Stimulated activated CD4-positive, alpha-beta T cell treated with anti-CD3 and anti-CD28 coated beads, Interleukin-2, amount 100 ng/mL, for 24 hours (primary cell): ENCODE measurements around the gene VWA5B2.
"Not testable (repeated sequence)": the region's sequence is repeated elsewhere in the genome, so short reads cannot be mapped to it uniquely, and the experiment has no call there.

ENCODE experiments used
- DNase-seq, 2 donors: peaks; one replicate each; pipeline ENCODE4 v3.0.0-alpha.2; 2020

VWA5B2 gene

GRCh38 chr3:184248454-184249411 lies 19.3 kb downstream of the VWA5B2 start, which contains the start of gene ALG3:
TSS of gene ALG3 (minus strand) at chr3:184248962. CDS start at chr3:184248940, 22 bp downstream.
- DNase-seq: peak; percentile 90 to 91

GRCh38 chr3:184249412-184250166 lies 20.2 kb downstream of the VWA5B2 start, which contains the start of gene EEF1AKMT4:
TSS of gene EEF1AKMT4 (plus strand) at chr3:184249672. CDS start at chr3:184249695, 23 bp downstream.
- peak; percentile 96 for DNase-seq

GRCh38 chr3:184250167-184250828 lies 20.9 kb downstream of the VWA5B2 start:
- DNase-seq: peak; percentile 94 to 95

- no peak for DNase-seq
Measured at GRCh38 chr3:184255291-184256039, 26.1 kb downstream of the VWA5B2 start.

- DNase-seq: no peak
Measured at GRCh38 chr3:184257083-184257915, 27.9 kb downstream of the VWA5B2 start.

DNA sequence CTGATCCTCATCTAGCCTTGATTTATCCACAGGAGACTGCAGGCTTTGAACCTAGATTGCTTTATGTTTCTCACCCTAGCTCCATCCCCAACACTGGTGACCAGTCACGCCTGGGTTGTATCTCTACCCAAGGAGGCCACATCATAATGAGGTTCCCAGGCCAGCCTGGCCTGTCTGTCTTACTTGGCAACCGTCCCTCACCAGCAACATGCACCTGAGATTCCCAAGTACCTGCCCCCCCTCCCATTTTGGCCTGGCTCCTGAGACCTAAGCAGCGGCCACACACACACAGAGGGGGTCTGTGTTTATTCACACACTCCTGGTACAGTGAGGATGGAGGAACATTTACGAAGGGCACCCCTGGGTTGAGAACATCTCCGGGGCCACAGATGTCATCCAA lies 29.5 kb downstream of the VWA5B2 start:
- no peak for DNase-seq

DNA sequence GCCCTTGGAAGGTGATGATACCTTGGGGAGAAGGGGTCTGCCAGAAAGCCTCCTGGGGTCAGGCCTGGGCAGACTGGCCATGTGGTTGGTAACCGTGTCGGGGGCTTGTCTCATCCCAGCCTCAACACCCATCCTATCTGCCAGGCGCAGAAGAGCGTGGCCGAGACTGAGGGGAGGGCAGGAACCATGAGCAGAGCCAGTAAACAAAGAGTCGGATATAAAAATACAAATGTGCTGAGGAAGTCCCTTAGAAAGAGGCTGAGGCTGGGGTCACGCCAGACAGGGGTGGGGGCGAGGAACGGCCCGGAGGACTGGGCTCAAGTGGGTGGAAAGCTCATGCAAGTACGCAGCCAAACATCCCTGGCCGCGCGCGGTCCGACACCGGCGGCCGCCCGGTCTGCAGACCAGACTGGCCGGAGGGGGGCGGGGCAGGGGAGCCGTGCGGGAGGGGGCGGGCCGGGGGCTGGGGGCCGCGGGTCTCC lies 30.1 kb downstream of the VWA5B2 start:
- DNase-seq: no peak

DNA sequence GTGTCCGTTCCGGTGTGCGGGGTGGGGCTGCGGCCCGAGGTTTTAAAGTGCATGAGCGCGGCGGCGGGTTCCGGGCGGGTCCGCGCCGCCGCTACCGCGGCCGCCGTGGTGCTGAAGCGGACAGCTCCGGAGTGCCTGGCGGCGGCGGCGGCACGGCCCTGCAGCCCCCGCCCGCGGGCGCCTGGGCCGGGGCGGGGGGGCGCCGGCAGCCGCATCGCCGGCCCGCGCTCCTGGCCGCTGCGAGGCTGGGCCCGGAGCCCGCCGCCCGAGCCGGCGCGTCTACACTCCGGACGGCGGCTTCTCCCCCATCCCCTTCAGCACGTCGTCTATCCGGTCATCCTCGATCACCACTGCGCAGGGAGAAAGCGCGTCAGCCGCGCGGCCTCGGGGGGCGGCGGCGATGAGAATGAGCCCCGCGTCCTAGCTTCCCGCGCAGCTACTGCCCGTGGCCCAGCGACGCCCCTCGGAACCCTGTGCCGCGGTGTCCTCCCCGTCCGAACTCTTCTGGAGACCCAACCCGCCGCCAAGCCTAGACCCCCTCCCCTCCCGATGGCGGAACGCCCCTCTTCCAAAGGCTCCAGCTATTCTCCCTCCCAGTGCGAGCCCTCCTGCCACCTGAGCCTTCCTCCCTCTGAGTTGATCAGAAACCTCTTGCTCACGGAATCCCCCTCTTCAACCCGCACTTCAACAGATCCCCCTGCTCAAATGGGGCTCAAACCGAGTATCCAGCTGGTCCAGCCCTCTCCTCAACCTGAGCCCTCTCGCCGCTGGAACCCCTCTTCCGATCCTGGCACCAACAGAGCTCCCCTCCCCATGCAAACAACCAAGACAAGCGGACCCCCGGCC lies 30.7 kb downstream of the VWA5B2 start:
- DNase-seq: peak; percentile 51 to 55

GRCh38 chr3:184260724-184261269 lies 31.4 kb downstream of the VWA5B2 start:
- no peak for DNase-seq

DNA sequence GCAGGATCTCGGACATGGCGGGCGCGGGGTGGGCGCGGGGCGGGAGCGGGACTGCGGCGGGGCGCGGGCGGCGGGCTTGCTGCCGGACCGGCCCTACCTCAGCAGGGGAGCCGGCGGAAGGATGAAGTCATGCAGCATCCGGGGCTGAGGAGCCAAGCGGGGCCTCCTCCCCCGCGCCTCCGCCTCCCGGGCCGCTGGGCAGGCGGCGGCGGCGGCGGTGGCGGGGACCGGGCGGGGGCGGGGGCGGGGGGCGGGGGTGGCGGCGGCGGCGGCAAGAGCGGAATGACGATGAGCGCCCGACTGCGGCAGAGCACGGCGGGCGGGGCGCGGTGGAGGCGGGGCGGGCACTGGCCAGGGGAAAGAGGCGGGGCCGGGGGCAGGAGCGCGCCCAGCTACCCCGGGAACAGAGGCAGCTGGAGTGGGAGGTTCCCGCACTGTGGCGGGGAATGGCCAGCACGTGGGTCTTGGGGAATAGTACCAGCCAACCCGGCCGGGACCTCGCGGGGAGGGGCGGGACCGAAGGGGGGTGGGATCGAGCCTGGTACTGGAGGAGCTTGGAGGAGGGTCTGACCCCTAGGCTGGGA lies 32.0 kb downstream of the VWA5B2 start, which contains the start of gene CAMK2N2:
CAMK2N2 (minus strand) TSS at position 284 of the 584 bp plus-strand sequence; CDS start at position 16, 268 bp downstream.
- DNase-seq: peak; percentile 59 to 74

DNA sequence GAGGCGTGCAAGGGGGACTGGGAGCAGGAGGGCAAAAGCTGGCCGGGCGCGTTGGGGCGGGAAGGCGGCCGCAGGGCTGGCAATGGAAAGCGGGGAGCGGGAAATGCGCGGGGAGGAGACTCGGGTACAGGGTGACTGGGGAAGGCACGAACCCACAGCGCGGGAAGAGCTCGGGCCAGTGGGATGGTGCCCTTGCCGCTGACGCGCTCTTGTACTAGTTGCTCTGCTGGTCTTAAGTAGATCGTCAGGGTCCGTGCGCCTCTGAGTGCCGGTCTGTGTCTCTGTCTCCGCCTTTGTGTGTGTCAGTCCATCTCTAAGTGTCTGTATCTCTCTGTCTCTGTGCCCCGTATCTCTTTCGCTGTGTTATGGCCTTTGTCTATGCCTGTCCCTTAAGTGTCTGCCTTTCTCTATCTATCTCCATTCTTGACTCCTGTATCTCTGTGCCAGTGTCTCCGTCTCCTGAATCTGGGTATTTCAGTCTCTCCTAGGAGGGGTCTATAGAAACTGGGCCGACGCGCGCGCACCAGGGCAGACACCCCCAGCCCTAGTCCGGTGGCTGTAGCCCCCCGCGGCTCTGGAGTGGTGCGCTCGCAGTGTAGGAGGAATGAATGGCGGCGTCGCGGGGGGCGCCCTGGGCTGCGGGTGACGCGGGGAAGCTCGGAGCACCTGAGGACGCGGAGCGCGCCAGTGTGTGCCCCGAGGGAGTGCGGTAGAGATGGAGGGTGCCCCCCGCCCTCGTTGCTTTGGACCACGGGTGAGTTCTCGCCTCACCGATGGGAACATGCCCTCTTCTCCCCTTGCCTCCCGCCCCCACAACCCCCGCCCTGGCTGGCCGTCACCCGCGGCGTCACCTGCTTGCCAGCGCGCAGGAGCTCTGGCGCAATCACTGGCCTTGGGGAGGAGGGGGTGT lies 32.7 kb downstream of the VWA5B2 start:
- peak; percentile 31 to 41 for DNase-seq

DNA sequence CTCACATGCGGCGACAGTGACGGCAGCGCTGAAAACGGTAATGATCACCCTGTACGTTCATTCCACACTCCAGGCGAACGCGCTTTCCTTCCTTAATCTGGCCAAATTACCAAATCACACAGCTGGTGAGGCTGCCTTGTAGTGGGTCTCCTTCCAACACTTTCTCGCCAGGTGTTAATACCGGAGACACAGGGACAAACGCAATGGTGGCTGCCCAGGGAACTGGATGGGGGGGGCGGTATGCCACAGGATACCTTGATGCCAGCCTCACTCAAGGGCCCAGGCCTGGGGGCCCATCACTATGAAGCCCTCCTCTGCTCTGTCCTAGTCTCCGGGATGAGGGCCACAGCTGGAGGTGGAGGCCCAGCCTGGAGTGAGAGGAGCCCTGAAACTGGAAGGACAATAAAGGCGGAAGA lies 33.4 kb downstream of the VWA5B2 start:
- no peak for DNase-seq

DNA sequence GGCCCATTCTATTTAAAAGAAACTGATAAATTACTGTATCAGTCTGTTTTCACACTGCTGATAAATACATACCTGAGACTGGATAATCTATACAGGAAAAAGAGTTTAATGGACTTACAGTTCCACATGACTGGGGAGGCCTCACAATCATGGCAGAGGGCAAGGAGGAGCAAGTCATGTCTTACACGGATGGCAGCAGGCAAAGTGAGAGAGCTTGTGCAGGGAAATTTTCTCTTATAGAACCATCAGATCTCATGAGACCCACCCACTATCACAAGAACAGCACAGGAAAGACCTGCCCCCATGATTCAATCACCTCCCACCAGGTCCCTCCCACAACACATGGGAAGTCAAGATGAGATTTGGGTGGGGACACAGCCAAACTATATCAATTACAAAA lies 37.9 kb downstream of the VWA5B2 start:
- not testable (repeated sequence) for DNase-seq

GRCh38 chr3:184272269-184272668 lies 42.9 kb downstream of the VWA5B2 start:
- DNase-seq: no peak

GRCh38 chr3:184275381-184275701 lies 46.0 kb downstream of the VWA5B2 start:
- DNase-seq: no peak

DNA sequence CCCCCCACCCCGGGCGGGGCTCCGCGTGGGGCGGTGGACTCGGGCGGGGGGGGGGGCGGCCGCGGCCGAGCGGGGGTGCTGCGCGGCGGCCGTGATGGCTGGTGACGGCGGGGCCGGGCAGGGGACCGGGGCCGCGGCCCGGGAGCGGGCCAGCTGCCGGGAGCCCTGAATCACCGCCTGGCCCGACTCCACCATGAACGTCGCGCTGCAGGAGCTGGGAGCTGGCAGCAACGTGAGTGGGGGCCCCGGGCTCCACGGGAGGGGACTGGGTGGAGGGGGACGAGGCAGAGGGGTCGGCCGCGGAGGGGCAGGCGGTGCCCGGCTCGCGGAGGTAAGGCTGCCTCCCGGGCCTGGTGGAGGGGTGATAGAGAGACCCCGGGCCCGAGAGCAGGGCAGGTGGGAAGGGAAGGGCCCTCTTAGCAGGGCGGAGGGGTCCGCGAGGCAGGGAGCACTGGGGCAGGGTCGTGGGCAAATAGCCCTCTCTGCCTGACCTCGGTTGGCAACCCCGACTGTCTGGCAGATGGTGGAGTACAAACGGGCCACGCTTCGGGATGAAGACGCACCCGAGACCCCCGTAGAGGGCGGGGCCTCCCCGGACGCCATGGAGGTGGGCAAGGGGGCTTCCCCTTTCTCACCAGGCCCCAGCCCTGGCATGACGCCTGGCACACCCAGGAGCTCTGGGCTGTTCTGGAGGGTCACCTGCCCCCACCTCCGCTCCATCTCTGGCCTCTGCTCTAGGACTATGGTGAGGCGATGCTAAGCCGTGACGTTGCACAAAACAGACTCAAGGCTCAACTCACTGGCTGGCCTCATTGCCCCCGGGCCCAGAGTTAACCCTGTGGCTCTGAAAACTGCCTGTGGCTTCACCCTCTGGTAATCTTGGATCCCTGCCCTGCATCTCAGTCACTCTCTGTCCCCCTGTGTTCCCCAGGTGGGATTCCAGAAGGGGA lies 46.9 kb downstream of the VWA5B2 start, which contains the start of gene ECE2:
ECE2 (plus strand) TSS at position 62 of the 950 bp plus-strand sequence; CDS start at position 194, 132 bp downstream.
- no peak for DNase-seq

DNA sequence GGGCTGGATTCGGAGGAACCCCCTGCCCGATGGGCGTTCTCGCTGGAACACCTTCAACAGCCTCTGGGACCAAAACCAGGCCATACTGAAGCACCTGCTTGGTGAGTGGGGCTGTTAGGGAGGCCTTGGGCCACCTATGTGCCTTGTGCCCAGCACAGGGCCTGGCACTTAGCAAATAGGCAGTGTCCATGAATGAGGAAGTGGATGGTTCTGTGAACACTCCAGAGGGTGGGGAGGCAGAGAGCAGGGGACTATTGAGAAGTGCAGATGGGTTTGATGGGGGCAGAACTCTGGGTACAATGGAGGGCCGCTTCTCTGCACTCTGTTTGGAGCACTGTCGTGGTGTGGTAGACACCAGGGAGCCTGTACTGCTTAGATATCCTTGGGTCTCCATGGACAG lies 48.0 kb downstream of the VWA5B2 start:
- no peak for DNase-seq
